ENCODE data around the gene TMED10.
A peak's percentile ranks its signal among the peaks of the same experiment; 100 is the strongest.

Gene TMED10

DNA sequence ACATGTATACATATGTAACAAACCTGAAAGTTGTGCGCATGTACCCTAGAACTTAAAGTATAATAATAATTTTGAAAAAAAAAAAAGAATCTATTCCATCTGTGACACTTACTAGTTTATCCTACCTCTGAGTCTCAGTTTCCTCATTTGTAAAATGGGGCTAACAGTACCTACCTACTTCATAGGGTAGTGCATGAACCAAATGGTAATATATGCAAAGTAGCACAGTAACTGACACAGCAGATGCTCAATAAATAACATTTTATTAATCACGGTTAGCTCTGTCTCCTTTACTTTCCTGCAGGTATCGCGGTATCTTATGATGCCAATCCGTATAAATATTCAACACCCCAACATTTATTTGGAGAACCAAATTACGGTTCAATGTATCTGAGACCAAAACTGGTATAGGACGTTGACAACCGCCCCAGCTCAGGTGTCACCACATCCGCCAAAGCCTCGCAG lies 703 bp downstream of the TMED10 start:
- H3K36me3 ChIP-seq (ENCODE audit: control insufficient read depth, insufficient read depth, low read length) = no peaks in the 10 kb centered on the region
- H3K9ac ChIP-seq (ENCODE audit: low read depth, low read length) = no peak overlapping the region
- H3K4me3 ChIP-seq (ENCODE audit: low read depth, low read length) = peak overlapping the region; percentile 98
- H3K4me1 ChIP-seq (ENCODE audit: control insufficient read depth, insufficient read depth, low read length) = peaks cover 2% of the 10 kb centered on the region
- no peaks in the 10 kb centered on the region for H3K27me3 ChIP-seq (ENCODE audit: control insufficient read depth, insufficient read depth, low read length)
- H3K9me3 ChIP-seq (ENCODE audit: control insufficient read depth, insufficient read depth, low read length) = no peaks in the 10 kb centered on the region

- peaks cover 2% of the 10 kb centered on the region for H3K4me1 ChIP-seq (ENCODE audit: control insufficient read depth, insufficient read depth, low read length)
- no peak overlapping the region for H3K4me3 ChIP-seq (ENCODE audit: low read depth, low read length)
- H3K27me3 ChIP-seq (ENCODE audit: control insufficient read depth, insufficient read depth, low read length) = no peaks in the 10 kb centered on the region
- H3K9me3 ChIP-seq (ENCODE audit: control insufficient read depth, insufficient read depth, low read length) = no peaks in the 10 kb centered on the region
- H3K36me3 ChIP-seq (ENCODE audit: control insufficient read depth, insufficient read depth, low read length) = no peaks in the 10 kb centered on the region
- no peak overlapping the region for H3K9ac ChIP-seq (ENCODE audit: low read depth, low read length)
Observed at GRCh38 chr14:75174066-75174465, 2.3 kb downstream of the TMED10 start.

- Histone ChIP-seq H3K9ac (ENCODE audit: low read depth, low read length) (no peak overlapping the region), H3K27me3 (ENCODE audit: control insufficient read depth, insufficient read depth, low read length) (no peaks in the 10 kb centered on the region), H3K4me3 (ENCODE audit: low read depth, low read length) (no peak overlapping the region), H3K36me3 (ENCODE audit: control insufficient read depth, insufficient read depth, low read length) (no peaks in the 10 kb centered on the region), H3K9me3 (ENCODE audit: control insufficient read depth, insufficient read depth, low read length) (no peaks in the 10 kb centered on the region), H3K4me1 (ENCODE audit: control insufficient read depth, insufficient read depth, low read length) (peaks cover 8% of the 10 kb centered on the region)
Observed at GRCh38 chr14:75170772-75171171, 5.6 kb downstream of the TMED10 start.

- H3K9me3 ChIP-seq (ENCODE audit: control insufficient read depth, insufficient read depth, low read length) = no peaks in the 10 kb centered on the region
- no peak overlapping the region for H3K4me3 ChIP-seq (ENCODE audit: low read depth, low read length)
- no peak overlapping the region for H3K9ac ChIP-seq (ENCODE audit: low read depth, low read length)
- H3K4me1 ChIP-seq (ENCODE audit: control insufficient read depth, insufficient read depth, low read length) = peaks cover 8% of the 10 kb centered on the region
- no peaks in the 10 kb centered on the region for H3K36me3 ChIP-seq (ENCODE audit: control insufficient read depth, insufficient read depth, low read length)
- H3K27me3 ChIP-seq (ENCODE audit: control insufficient read depth, insufficient read depth, low read length) = no peaks in the 10 kb centered on the region
Observed at GRCh38 chr14:75168586-75169335, 7.7 kb downstream of the TMED10 start.

- Histone ChIP-seq H3K9me3 (ENCODE audit: control insufficient read depth, insufficient read depth, low read length) (no peaks in the 10 kb centered on the region), H3K9ac (ENCODE audit: low read depth, low read length) (no peak overlapping the region), H3K36me3 (ENCODE audit: control insufficient read depth, insufficient read depth, low read length) (no peaks in the 10 kb centered on the region), H3K4me1 (ENCODE audit: control insufficient read depth, insufficient read depth, low read length) (peaks cover 8% of the 10 kb centered on the region), H3K27me3 (ENCODE audit: control insufficient read depth, insufficient read depth, low read length) (no peaks in the 10 kb centered on the region), H3K4me3 (ENCODE audit: low read depth, low read length) (no peak overlapping the region)
Observed at GRCh38 chr14:75167325-75167724, 9.1 kb downstream of the TMED10 start.

DNA sequence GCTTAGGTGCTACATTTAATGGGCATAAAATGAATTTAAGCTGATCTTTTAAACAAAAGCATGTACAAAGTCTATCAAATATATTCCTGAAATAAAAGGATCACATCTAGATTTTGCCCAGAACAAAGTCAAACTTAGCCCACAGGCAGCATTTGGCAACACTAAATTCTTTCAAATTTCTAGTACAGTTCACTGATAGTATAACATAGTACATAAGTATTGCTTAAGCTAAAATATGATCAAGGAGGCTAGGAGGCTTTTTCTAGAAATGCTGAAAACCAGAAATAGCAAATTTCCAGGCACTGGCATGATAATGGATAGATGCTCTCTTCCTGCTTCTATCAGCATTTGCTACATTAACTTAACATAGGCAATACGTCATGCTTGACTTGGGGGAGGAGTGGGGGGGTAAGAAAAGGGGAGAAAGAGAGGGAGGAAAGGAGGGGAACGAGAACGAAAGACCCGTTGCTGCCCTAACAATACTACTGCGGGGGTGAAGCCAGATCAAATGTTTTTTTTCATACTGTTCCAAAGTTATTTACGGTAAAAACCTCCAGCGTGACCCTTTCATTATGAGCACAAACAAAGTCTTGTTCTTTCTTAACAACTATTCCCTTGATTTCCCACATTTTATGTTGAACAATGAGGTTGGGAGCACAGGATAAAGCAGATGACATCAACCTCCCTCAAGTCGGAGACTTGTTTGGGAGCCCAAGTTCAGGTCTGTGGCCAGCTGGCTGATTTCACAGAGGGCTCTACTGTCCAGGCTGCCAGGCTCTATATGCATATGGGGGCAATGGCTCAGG lies 10.6 kb downstream of the TMED10 start:
- Histone ChIP-seq H3K9ac (ENCODE audit: low read depth, low read length) (peak overlapping the region; percentile 6), H3K36me3 (ENCODE audit: control insufficient read depth, insufficient read depth, low read length) (no peaks in the 10 kb centered on the region), H3K4me1 (ENCODE audit: control insufficient read depth, insufficient read depth, low read length) (peaks cover 14% of the 10 kb centered on the region), H3K27me3 (ENCODE audit: control insufficient read depth, insufficient read depth, low read length) (no peaks in the 10 kb centered on the region), H3K4me3 (ENCODE audit: low read depth, low read length) (no peak overlapping the region), H3K9me3 (ENCODE audit: control insufficient read depth, insufficient read depth, low read length) (no peaks in the 10 kb centered on the region)

GRCh38 chr14:75164809-75165208 lies 11.6 kb downstream of the TMED10 start:
- no peaks in the 10 kb centered on the region for H3K27me3 ChIP-seq (ENCODE audit: control insufficient read depth, insufficient read depth, low read length)
- H3K4me1 ChIP-seq (ENCODE audit: control insufficient read depth, insufficient read depth, low read length) = peaks cover 14% of the 10 kb centered on the region
- H3K36me3 ChIP-seq (ENCODE audit: control insufficient read depth, insufficient read depth, low read length) = no peaks in the 10 kb centered on the region
- no peak overlapping the region for H3K4me3 ChIP-seq (ENCODE audit: low read depth, low read length)
- no peaks in the 10 kb centered on the region for H3K9me3 ChIP-seq (ENCODE audit: control insufficient read depth, insufficient read depth, low read length)
- no peak overlapping the region for H3K9ac ChIP-seq (ENCODE audit: low read depth, low read length)

GRCh38 chr14:75163677-75164076 lies 12.7 kb downstream of the TMED10 start:
- H3K36me3 ChIP-seq (ENCODE audit: control insufficient read depth, insufficient read depth, low read length) = no peaks in the 10 kb centered on the region
- no peaks in the 10 kb centered on the region for H3K27me3 ChIP-seq (ENCODE audit: control insufficient read depth, insufficient read depth, low read length)

GRCh38 chr14:75162631-75163030 lies 13.8 kb downstream of the TMED10 start:
- H3K4me3 ChIP-seq (ENCODE audit: low read depth, low read length) = no peak overlapping the region
- H3K9me3 ChIP-seq (ENCODE audit: control insufficient read depth, insufficient read depth, low read length) = no peaks in the 10 kb centered on the region
- H3K27me3 ChIP-seq (ENCODE audit: control insufficient read depth, insufficient read depth, low read length) = no peaks in the 10 kb centered on the region
- H3K36me3 ChIP-seq (ENCODE audit: control insufficient read depth, insufficient read depth, low read length) = no peaks in the 10 kb centered on the region
- peaks cover 14% of the 10 kb centered on the region for H3K4me1 ChIP-seq (ENCODE audit: control insufficient read depth, insufficient read depth, low read length)
- no peak overlapping the region for H3K9ac ChIP-seq (ENCODE audit: low read depth, low read length)

More at GRCh38 chr14:75163677-75164076, 12.7 kb downstream of the TMED10 start:
- Histone ChIP-seq H3K9ac (ENCODE audit: low read depth, low read length) (no peak overlapping the region), H3K9me3 (ENCODE audit: control insufficient read depth, insufficient read depth, low read length) (no peaks in the 10 kb centered on the region), H3K4me3 (ENCODE audit: low read depth, low read length) (no peak overlapping the region), H3K4me1 (ENCODE audit: control insufficient read depth, insufficient read depth, low read length) (peaks cover 14% of the 10 kb centered on the region)

GRCh38 chr14:75158843-75159614 lies 17.4 kb downstream of the TMED10 start:
- H3K4me3 ChIP-seq (ENCODE audit: low read depth, low read length) = no peak overlapping the region
- peaks cover 7% of the 10 kb centered on the region for H3K4me1 ChIP-seq (ENCODE audit: control insufficient read depth, insufficient read depth, low read length)
- H3K9me3 ChIP-seq (ENCODE audit: control insufficient read depth, insufficient read depth, low read length) = no peaks in the 10 kb centered on the region
- no peaks in the 10 kb centered on the region for H3K27me3 ChIP-seq (ENCODE audit: control insufficient read depth, insufficient read depth, low read length)
- H3K36me3 ChIP-seq (ENCODE audit: control insufficient read depth, insufficient read depth, low read length) = no peaks in the 10 kb centered on the region
- no peak overlapping the region for H3K9ac ChIP-seq (ENCODE audit: low read depth, low read length)

DNA sequence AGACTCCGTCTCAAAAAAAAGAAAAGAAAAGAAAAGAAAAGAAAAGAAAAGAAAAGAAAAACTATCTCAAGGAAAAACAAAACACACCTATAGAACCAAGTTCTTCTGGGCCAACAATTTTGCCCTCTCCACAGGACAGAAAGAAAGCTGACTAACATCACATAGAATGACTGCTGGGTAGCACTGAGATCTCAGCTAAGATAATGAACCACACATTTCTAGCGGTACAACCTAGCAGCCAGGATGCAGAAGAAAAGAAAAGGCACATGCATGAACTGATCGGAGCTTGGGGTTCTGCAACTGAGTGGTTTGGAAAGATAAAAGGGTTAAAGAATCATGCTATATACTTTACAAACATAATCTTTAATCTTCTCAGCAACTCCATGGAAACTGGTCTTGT lies 19.5 kb downstream of the TMED10 start:
- H3K9me3 ChIP-seq (ENCODE audit: control insufficient read depth, insufficient read depth, low read length) = no peaks in the 10 kb centered on the region
- no peaks in the 10 kb centered on the region for H3K27me3 ChIP-seq (ENCODE audit: control insufficient read depth, insufficient read depth, low read length)
- no peak overlapping the region for H3K9ac ChIP-seq (ENCODE audit: low read depth, low read length)
- no peak overlapping the region for H3K4me3 ChIP-seq (ENCODE audit: low read depth, low read length)
- no peaks in the 10 kb centered on the region for H3K36me3 ChIP-seq (ENCODE audit: control insufficient read depth, insufficient read depth, low read length)
- peaks cover 9% of the 10 kb centered on the region for H3K4me1 ChIP-seq (ENCODE audit: control insufficient read depth, insufficient read depth, low read length)
